Ovary (tissue), 3 donors: ENCODE data around the gene RNF6.

Experiments
- POLR2A ChIP-seq: fragments of 450-650 bp; IDR thresholded peaks from one replicate; pipeline ENCODE4 v1.6.1; 2017; ENCODE audit warnings: antibody characterized with exemption, mild to moderate bottlenecking, moderate library complexity
- TF ChIP-seq, protein P1 (sequence below), 3 donors: fragments of 450-650 bp in 2 of 3; fragments of 200-600 bp in 1 of 3; IDR thresholded peaks; one replicate each; pipeline versions ENCODE4 v1.5.1 to v1.8.0; 2016 to 2022; ENCODE audit warnings: antibody characterized with exemption in 3 of 3, mild to moderate bottlenecking in 1 of 3
- donor health status: DM: no; HTN: no; CAD: no.

DNA sequence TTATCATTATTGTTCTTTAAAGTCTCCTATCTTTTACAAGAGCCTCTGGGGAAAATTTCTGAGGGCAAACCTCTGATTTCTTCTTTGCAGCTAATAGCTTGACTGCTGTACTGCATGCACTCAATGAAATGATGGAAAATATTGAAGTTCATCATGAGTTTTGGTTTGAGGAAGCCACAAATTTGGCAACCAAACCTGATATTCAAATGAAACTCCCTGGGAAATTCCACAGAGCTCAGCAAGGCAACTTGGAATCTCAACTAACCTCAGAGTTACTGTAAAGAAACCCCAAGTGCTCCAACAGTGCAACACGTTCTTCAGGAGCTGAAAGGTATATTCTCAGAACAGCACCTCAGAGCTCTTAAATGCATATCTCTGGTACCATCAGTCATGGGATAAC is 14.2 kb upstream of the RNF6 start:
- TF ChIP-seq, protein P1, sequence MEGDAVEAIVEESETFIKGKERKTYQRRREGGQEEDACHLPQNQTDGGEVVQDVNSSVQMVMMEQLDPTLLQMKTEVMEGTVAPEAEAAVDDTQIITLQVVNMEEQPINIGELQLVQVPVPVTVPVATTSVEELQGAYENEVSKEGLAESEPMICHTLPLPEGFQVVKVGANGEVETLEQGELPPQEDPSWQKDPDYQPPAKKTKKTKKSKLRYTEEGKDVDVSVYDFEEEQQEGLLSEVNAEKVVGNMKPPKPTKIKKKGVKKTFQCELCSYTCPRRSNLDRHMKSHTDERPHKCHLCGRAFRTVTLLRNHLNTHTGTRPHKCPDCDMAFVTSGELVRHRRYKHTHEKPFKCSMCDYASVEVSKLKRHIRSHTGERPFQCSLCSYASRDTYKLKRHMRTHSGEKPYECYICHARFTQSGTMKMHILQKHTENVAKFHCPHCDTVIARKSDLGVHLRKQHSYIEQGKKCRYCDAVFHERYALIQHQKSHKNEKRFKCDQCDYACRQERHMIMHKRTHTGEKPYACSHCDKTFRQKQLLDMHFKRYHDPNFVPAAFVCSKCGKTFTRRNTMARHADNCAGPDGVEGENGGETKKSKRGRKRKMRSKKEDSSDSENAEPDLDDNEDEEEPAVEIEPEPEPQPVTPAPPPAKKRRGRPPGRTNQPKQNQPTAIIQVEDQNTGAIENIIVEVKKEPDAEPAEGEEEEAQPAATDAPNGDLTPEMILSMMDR (IDR thresholded peaks at IDR 0.05): no peak
- no peak for TF ChIP-seq POLR2A
